Thoracic aorta (tissue), 2 donors: ENCODE measurements around the gene TDP2. TPM values are rescaled to one million over a fixed set of nuclear protein-coding genes. Genes with fewer than 3 reads are reported as not detected.
"Not testable (repeated sequence)": the region's sequence is repeated elsewhere in the genome, so short reads cannot be mapped to it uniquely, and the experiment has no call there.

Source experiments
- ATAC-seq: fragments of 150-250 bp; one replicate; pipeline ENCODE4 v1.8.0; 2017; ENCODE audit warnings: low read depth; ENCODE audit not compliant: insufficient number of reproducible peaks, low FRiP score
- DNase-seq: peaks from one replicate; pipeline ENCODE4 v3.0.0-alpha.2; 2020; ENCODE audit warnings: low spot score
- H3K27ac ChIP-seq, 2 donors: fragments of 200-600 bp; sonication (generic); 1 replicate in 1 of 2; 2 replicates in 1 of 2; pipeline ENCODE4 v1.5.1; 2016; ENCODE audit warnings: mild to moderate bottlenecking in 2 of 2, moderate library complexity in 2 of 2
- H3K27me3 ChIP-seq: fragments of 200-600 bp; sonication (generic); replicated peaks from 2 replicates; pipeline ENCODE4 v1.6.0; 2016; ENCODE audit warnings: mild to moderate bottlenecking; ENCODE audit not compliant: insufficient read depth
- H3K36me3 ChIP-seq: fragments of 200-600 bp; sonication (generic); one replicate; pipeline ENCODE4 v1.5.1; 2016
- H3K4me1 ChIP-seq, 2 donors: fragments of 200-600 bp; sonication (generic); 1 replicate in 1 of 2; 2 replicates in 1 of 2; pipeline versions ENCODE4 v1.5.1 to v1.6.0; 2016; ENCODE audit warnings: low read depth in 2 of 2, mild to moderate bottlenecking in 1 of 2; ENCODE audit not compliant: control insufficient read depth in 1 of 2
- H3K4me3 ChIP-seq: fragments of 200-600 bp; sonication (generic); 2 replicates; pipeline ENCODE4 v1.5.1; 2016; ENCODE audit warnings: mild to moderate bottlenecking
- H3K9me3 ChIP-seq: fragments of 200-600 bp; sonication (generic); 2 replicates; pipeline ENCODE4 v1.5.1; 2016
- CTCF ChIP-seq: fragments of 200-600 bp; sonication (generic); IDR thresholded peaks from one replicate; pipeline ENCODE4 v1.5.1; 2019; ENCODE audit warnings: antibody characterized with exemption
- total RNA-seq, 2 donors: library from RNA; depleted of rRNA; stranded (reverse); fragments of >200 nt; gene quantifications; one replicate each; pipeline versions ENCODE4 v1.1.0 to v1.2.3, GENCODE V29; 2016

TDP2 gene
- total RNA-seq, 2 donors from 2014 or later = 31.1 to 40.3 TPM

GRCh38 chr6:24689964-24690363 lies 23.3 kb upstream of the TDP2 start:
- no peak for DNase-seq

GRCh38 chr6:24686946-24687345 lies 20.2 kb upstream of the TDP2 start:
- Histone ChIP-seq H3K4me1 (peaks cover 4 to 9% of the 10 kb centered on the region in 2 donors), H3K4me3 (no peak overlapping the region), H3K36me3 (no peaks in the 10 kb centered on the region), H3K27me3 (no peaks in the 10 kb centered on the region), H3K27ac (no peak overlapping the region), H3K9me3 (no peaks in the 10 kb centered on the region)
- ATAC-seq (no peak), DNase-seq (no peak)
- TF ChIP-seq CTCF = no peak

More at GRCh38 chr6:24689964-24690363, 23.3 kb upstream of the TDP2 start:
- no peaks in the 10 kb centered on the region for H3K36me3 ChIP-seq
- H3K4me3 ChIP-seq = no peak overlapping the region
- peaks cover 4 to 9% of the 10 kb centered on the region in 2 donors for H3K4me1 ChIP-seq
- no peaks in the 10 kb centered on the region for H3K27me3 ChIP-seq
- no peak for ATAC-seq
- H3K27ac ChIP-seq = no peak overlapping the region
- H3K9me3 ChIP-seq = no peaks in the 10 kb centered on the region
- TF ChIP-seq CTCF = no peak

- Histone ChIP-seq H3K9me3 (no peaks in the 10 kb centered on the region), H3K4me1 (peaks cover 4 to 9% of the 10 kb centered on the region in 2 donors), H3K36me3 (no peaks in the 10 kb centered on the region), H3K4me3 (no peak overlapping the region), H3K27ac (no peak overlapping the region), H3K27me3 (no peaks in the 10 kb centered on the region)
- ATAC-seq = no peak
- no peak for TF ChIP-seq CTCF
- DNase-seq = no peak
Observed at GRCh38 chr6:24686408-24686807, 19.7 kb upstream of the TDP2 start.

- H3K27ac ChIP-seq = no peak overlapping the region
- DNase-seq (no peak), ATAC-seq (no peak)
- H3K4me1 ChIP-seq = no peaks in the 10 kb centered on the region
- H3K36me3 ChIP-seq = no peaks in the 10 kb centered on the region
- H3K9me3 ChIP-seq = no peaks in the 10 kb centered on the region
- H3K4me3 ChIP-seq = no peak overlapping the region
- TF ChIP-seq CTCF = no peak
- no peaks in the 10 kb centered on the region for H3K27me3 ChIP-seq
Observed at GRCh38 chr6:24683297-24684296, 16.9 kb upstream of the TDP2 start.

GRCh38 chr6:24680582-24680981 lies 13.9 kb upstream of the TDP2 start:
- no peak for ATAC-seq
- no peak overlapping the region for H3K4me3 ChIP-seq
- H3K36me3 ChIP-seq = no peaks in the 10 kb centered on the region
- no peaks in the 10 kb centered on the region for H3K27me3 ChIP-seq
- H3K4me1 ChIP-seq = no peaks in the 10 kb centered on the region
- H3K27ac ChIP-seq = no peak overlapping the region
- TF ChIP-seq CTCF = no peak
- H3K9me3 ChIP-seq = no peaks in the 10 kb centered on the region
- DNase-seq = no peak

GRCh38 chr6:24678792-24679352 lies 12.2 kb upstream of the TDP2 start:
- not testable (repeated sequence) for H3K4me3 ChIP-seq, H3K4me1 ChIP-seq, H3K9me3 ChIP-seq, H3K27me3 ChIP-seq, H3K36me3 ChIP-seq, ATAC-seq, H3K27ac ChIP-seq, DNase-seq
